HG02981 (cell line): ENCODE results near the gene MMP17.

Experiments
- ATAC-seq: cut with Tn5 transposase; IDR thresholded peaks from one replicate; pipeline ENCODE4 v1.9.1; 2021; ENCODE audit warnings: mild to moderate bottlenecking, moderate library complexity; ENCODE audit not compliant: unreplicated experiment

The MMP17 gene

GRCh38 chr12:131827961-131828534 is at the start of gene MMP17:
MMP17 (plus strand) TSS chr12:131828393; CDS start chr12:131828495, 102 bp downstream.
- ATAC-seq = peak; percentile 59

GRCh38 chr12:131779027-131779426 is 49.2 kb upstream of the MMP17 start:
- no peak for ATAC-seq

GRCh38 chr12:131782061-131782460 is 46.1 kb upstream of the MMP17 start:
- ATAC-seq = no peak

- ATAC-seq = peak; percentile 84
These were observed 44.2 kb upstream of the MMP17 start for GRCh38 chr12:131783915-131784541.

GRCh38 chr12:131784909-131785762 is 43.1 kb upstream of the MMP17 start:
- ATAC-seq = no peak

GRCh38 chr12:131785763-131786330 is 42.3 kb upstream of the MMP17 start:
- ATAC-seq = no peak

GRCh38 chr12:131786331-131786730 is 41.9 kb upstream of the MMP17 start:
- ATAC-seq = no peak

- no peak for ATAC-seq
These were observed 41.0 kb upstream of the MMP17 start for GRCh38 chr12:131787143-131787660.

GRCh38 chr12:131788070-131788469 is 40.1 kb upstream of the MMP17 start:
- no peak for ATAC-seq

GRCh38 chr12:131789638-131790037 is 38.6 kb upstream of the MMP17 start:
- ATAC-seq = no peak

GRCh38 chr12:131793243-131794022 is 34.8 kb upstream of the MMP17 start:
- no peak for ATAC-seq

GRCh38 chr12:131794061-131794460 is 34.1 kb upstream of the MMP17 start:
- ATAC-seq = no peak

- ATAC-seq = no peak
These were observed 33.6 kb upstream of the MMP17 start for GRCh38 chr12:131794573-131794972.

GRCh38 chr12:131795064-131795463 is 33.1 kb upstream of the MMP17 start:
- ATAC-seq = no peak

GRCh38 chr12:131795690-131796410 is 32.3 kb upstream of the MMP17 start:
- ATAC-seq = no peak

- no peak for ATAC-seq
These were observed 31.8 kb upstream of the MMP17 start for GRCh38 chr12:131796411-131796736.

- ATAC-seq = no peak
These were observed 31.2 kb upstream of the MMP17 start for GRCh38 chr12:131796754-131797587.

GRCh38 chr12:131797588-131797934 is 30.6 kb upstream of the MMP17 start:
- no peak for ATAC-seq

GRCh38 chr12:131799195-131799594 is 29.0 kb upstream of the MMP17 start:
- no peak for ATAC-seq
